BJ (cell line): ENCODE data around the gene PJA2. TPM values are rescaled to one million over a fixed set of nuclear protein-coding genes. Genes with fewer than 3 reads are reported as not detected.

Source experiments
- CTCF ChIA-PET: fragments of 350-600 bp; formaldehyde crosslinking; extraction: SDS; loops from one replicate; lab custom pipeline; 2021; ENCODE audit warnings: antibody characterized with exemption, inconsistent platforms; lab: Yijun Ruan, JAX
- POLR2A ChIA-PET: fragments of 300-600 bp; sonication (Branson Sonifier 250); formaldehyde crosslinking; extraction: SDS; loops from one replicate; lab custom pipeline; 2021; ENCODE audit warnings: antibody characterized with exemption; lab: Charles Lee
- DNase-seq: peaks from one replicate; pipeline ENCODE4 v3.0.0-alpha.2; 2011; ENCODE audit warnings: low read depth
- H3K27me3 ChIP-seq: 2 replicates; pipeline ENCODE4 v1.6.0; 2011; ENCODE audit warnings: low read length; ENCODE audit not compliant: control insufficient read depth, insufficient read depth
- H3K36me3 ChIP-seq: 2 replicates; pipeline ENCODE4 v1.5.1; 2011; ENCODE audit warnings: low read length; ENCODE audit not compliant: control insufficient read depth, insufficient read depth
- H3K4me3 ChIP-seq: 2 replicates; pipeline ENCODE4 v1.5.1; 2011; ENCODE audit warnings: low read depth, mild to moderate bottlenecking, control low read depth, low read length
- CTCF ChIP-seq: IDR thresholded peaks from 2 replicates; pipeline ENCODE4 v1.5.1; 2011; ENCODE audit warnings: low read depth, mild to moderate bottlenecking, control low read depth, inconsistent platforms, low read length, moderate library complexity; ENCODE audit not compliant: insufficient read depth
- polyA plus RNA-seq: library from polyadenylated mRNA; depleted of rRNA; stranded (reverse); fragments of >200 nt; gene quantifications from 2 replicates; pipeline ENCODE4 v1.2.3, GENCODE V29; 2011

The PJA2 gene
- polyA plus RNA-seq, 1 experiment, result 33.6 TPM

DNA sequence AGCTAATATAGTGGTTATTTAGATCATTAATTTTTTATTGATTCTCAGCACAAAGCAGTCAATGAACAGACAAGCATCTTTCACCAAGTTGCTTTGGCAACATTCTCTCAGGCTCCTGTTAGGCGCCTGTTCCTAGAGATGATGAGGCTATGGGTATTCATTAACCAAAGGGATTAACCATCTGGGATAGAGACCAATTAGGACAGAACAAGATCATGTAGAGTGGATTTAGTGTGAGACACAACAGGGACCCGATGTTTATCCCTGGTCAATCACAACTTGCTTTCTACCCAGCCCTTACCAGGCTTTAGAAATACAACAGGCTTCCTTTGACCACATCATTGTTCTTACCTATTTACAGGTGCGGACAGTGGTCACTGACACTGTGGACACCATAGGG is 82.2 kb downstream of the PJA2 start:
- POLR2A ChIA-PET, result no interaction called here
- CTCF ChIA-PET, result interaction anchor here (0.5 kb wide), 1 partner anchor 878 kb away, joined by 3 read pairs; no protein-coding TSS in a partner anchor
- Histone ChIP-seq H3K4me3 (no peak overlapping the region), H3K27me3 (no peaks in the 10 kb centered on the region), H3K36me3 (no peaks in the 10 kb centered on the region)
- TF ChIP-seq CTCF, result no peak
- DNase-seq, result no peak

- H3K36me3 ChIP-seq, result no peaks in the 10 kb centered on the region
- DNase-seq, result no peak
- ChIA-PET CTCF (interaction anchor here (0.5 kb wide), 1 partner anchor 877 kb away, joined by 3 read pairs; no protein-coding TSS in a partner anchor), POLR2A (no interaction called here)
- TF ChIP-seq CTCF, result no peak
- H3K27me3 ChIP-seq, result no peaks in the 10 kb centered on the region
- no peak overlapping the region for H3K4me3 ChIP-seq
Measured at GRCh38 chr5:109326919-109327318, 82.9 kb downstream of the PJA2 start.

GRCh38 chr5:109325456-109325855 is 84.3 kb downstream of the PJA2 start:
- TF ChIP-seq CTCF, result no peak
- no peak for DNase-seq
- no peak overlapping the region for H3K4me3 ChIP-seq
- CTCF ChIA-PET, result interaction anchor here (1.1 kb wide), 1 partner anchor 56 kb away, joined by 3 read pairs; no protein-coding TSS in a partner anchor
- no peaks in the 10 kb centered on the region for H3K27me3 ChIP-seq
- H3K36me3 ChIP-seq, result no peaks in the 10 kb centered on the region
- POLR2A ChIA-PET, result interaction anchor here (1.2 kb wide), 1 partner anchor 85 kb away, joined by 3 read pairs; the partner anchor contains the start of gene PJA2

GRCh38 chr5:109324931-109325330 is 84.8 kb downstream of the PJA2 start:
- ChIA-PET POLR2A (no interaction called here), CTCF (no interaction called here)
- Histone ChIP-seq H3K27me3 (no peaks in the 10 kb centered on the region), H3K36me3 (no peaks in the 10 kb centered on the region), H3K4me3 (no peak overlapping the region)
- TF ChIP-seq CTCF, result no peak
- DNase-seq, result no peak

DNA sequence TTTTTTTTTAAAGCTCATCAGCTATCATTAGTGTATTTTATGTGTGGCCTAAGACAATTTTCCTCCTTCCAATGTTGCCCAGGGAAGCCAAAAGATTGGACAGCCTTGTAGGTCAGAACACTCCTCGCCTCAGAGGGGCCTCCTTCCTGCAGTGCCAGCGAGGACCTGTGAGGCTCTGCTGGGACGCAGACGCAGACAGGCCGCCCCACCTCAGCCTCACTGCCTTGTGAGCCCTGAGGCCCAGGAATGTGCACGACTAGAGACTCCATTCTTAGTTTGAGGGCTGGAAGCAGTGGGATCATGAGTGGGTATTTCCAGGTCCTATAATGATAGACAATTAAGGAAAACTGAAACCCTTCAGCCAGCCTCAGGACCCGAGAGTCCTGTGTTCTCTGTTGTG is 85.4 kb downstream of the PJA2 start:
- CTCF ChIA-PET, result interaction anchor here (0.7 kb wide), 1 partner anchor 12 kb away, joined by 3 read pairs; no protein-coding TSS in a partner anchor
- no peak for TF ChIP-seq CTCF
- Histone ChIP-seq H3K36me3 (no peaks in the 10 kb centered on the region), H3K27me3 (no peaks in the 10 kb centered on the region), H3K4me3 (no peak overlapping the region)
- POLR2A ChIA-PET, result no interaction called here
- DNase-seq, result no peak
